GM12891 (cell line): ENCODE measurements around the gene MIEF1.

ENCODE experiments used
- PAX5 ChIP-seq: IDR thresholded peaks from 2 replicates; pipeline ENCODE4 v1.6.1; 2011; ENCODE audit warnings: low read length, moderate library complexity, mild to moderate bottlenecking; ENCODE audit not compliant: insufficient read depth, severe bottlenecking
- POLR2A ChIP-seq: IDR thresholded peaks from 2 replicates; pipeline ENCODE4 v1.6.1; 2011; ENCODE audit warnings: low read depth, low read length, control low read depth
- POLR2AphosphoS5 ChIP-seq: IDR thresholded peaks from 2 replicates; pipeline ENCODE4 v1.6.1; 2011; ENCODE audit warnings: low read depth, low read length, control low read depth
- POU2F2 ChIP-seq: IDR thresholded peaks from 2 replicates; pipeline ENCODE4 v1.6.1; 2011; ENCODE audit warnings: low read depth, mild to moderate bottlenecking, control low read depth, low read length, moderate library complexity
- SPI1 ChIP-seq: IDR thresholded peaks from 2 replicates; pipeline ENCODE4 v1.6.1; 2011; ENCODE audit warnings: low read depth, low read length, control low read depth
- TAF1 ChIP-seq: IDR thresholded peaks from 2 replicates; pipeline ENCODE4 v1.6.1; 2011; ENCODE audit warnings: low read depth, low read length, control low read depth

DNA sequence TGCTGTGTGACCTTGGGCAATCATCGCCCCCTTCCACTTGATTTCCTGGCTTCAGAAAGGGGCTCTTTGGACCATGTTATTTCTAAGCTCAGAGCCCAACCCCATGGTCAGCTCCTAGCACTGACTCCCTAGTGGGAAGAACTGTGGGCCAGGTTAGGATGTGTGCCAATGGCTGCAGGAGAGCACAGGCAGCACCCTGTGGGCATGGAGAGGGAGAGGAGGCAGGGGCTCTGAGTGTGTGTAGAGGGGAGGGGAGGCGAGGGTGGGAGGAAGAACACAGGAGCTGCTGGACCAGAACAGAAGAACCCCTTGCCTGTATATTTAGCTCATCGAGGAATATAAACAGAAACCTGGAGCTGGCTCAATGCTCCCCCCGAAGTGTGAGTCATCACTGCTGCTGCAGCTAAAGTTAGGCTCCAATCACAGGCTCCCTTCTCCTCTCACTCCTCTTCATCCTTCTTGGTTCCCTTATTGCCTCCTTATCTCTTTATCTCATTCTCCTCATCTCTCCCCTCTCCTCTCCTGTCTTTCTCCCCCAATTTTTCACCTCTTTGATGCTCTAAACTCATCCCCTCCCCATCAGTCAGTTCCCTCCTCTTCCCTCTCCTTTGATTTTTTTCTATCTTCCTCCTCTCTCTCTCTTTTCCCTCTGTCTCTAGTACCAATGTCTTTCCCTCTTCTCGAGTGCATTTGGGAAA, 44.9 kb downstream of the MIEF1 start:
- TF ChIP-seq POLR2A (no peak), POLR2AphosphoS5 (no peak), SPI1 (no peak), POU2F2 (no peak), TAF1 (no peak), PAX5 (no peak)
